Mesodermal cell (in vitro differentiated cells): Measurements from ENCODE around the gene DAGLA.
A peak's percentile ranks its signal among the peaks of the same experiment; 100 is the strongest.

ENCODE experiments used
- H3K27ac ChIP-seq: 2 replicates; pipeline ENCODE4 v1.7.0; 2013; ENCODE audit warnings: mild to moderate bottlenecking, low read depth, low read length, moderate library complexity; ENCODE audit not compliant: severe bottlenecking
- H3K36me3 ChIP-seq: 2 replicates; pipeline ENCODE4 v1.7.1; 2013; ENCODE audit warnings: mild to moderate bottlenecking, low read length, moderate library complexity; ENCODE audit not compliant: control insufficient read depth, insufficient read depth
- H3K4me1 ChIP-seq: one replicate; pipeline ENCODE4 v1.7.1; 2013; ENCODE audit warnings: mild to moderate bottlenecking, low read length; ENCODE audit not compliant: insufficient read depth, control insufficient read depth, poor library complexity, severe bottlenecking
- H3K4me3 ChIP-seq: 2 replicates; pipeline ENCODE4 v1.7.0; 2013; ENCODE audit warnings: low read length, control low read depth, mild to moderate bottlenecking; ENCODE audit not compliant: insufficient read depth, poor library complexity, severe bottlenecking; ENCODE audit errors: extremely low read depth
- H3K9me3 ChIP-seq: 2 replicates; pipeline ENCODE4 v1.7.1; 2013; ENCODE audit warnings: mild to moderate bottlenecking, low read length, moderate library complexity; ENCODE audit not compliant: control insufficient read depth
- WGBS, 2 experiments: methylation state at CpG; one replicate each; pipeline ENCODE4 v1.1.5; 2013; ENCODE audit warnings: missing lambda C conversion rate in 2 of 2; ENCODE audit not compliant: insufficient coverage in 2 of 2; 5-methylcytosine and 5-hydroxymethylcytosine counted together

DAGLA gene

GRCh38 chr11:61781585-61781984 lies 101.4 kb downstream of the DAGLA start:
- peaks cover 22% of the 10 kb centered on the region for H3K4me1 ChIP-seq
- H3K36me3 ChIP-seq, result peaks cover 96% of the 10 kb centered on the region
- no peak overlapping the region for H3K27ac ChIP-seq
- H3K4me3 ChIP-seq, result no peak overlapping the region
- H3K9me3 ChIP-seq, result no peaks in the 10 kb centered on the region
- 96 to 100% methylated on average over 4 of the region's 5 CpGs for WGBS, 2 experiments

- Histone ChIP-seq H3K36me3 (peaks cover 96% of the 10 kb centered on the region), H3K4me3 (no peak overlapping the region)
- WGBS, 2 experiments, result 97 to 100% methylated on average over 1 to 2 of the region's 3 CpGs
Measured at GRCh38 chr11:61782299-61782698, 102.1 kb downstream of the DAGLA start.

DNA sequence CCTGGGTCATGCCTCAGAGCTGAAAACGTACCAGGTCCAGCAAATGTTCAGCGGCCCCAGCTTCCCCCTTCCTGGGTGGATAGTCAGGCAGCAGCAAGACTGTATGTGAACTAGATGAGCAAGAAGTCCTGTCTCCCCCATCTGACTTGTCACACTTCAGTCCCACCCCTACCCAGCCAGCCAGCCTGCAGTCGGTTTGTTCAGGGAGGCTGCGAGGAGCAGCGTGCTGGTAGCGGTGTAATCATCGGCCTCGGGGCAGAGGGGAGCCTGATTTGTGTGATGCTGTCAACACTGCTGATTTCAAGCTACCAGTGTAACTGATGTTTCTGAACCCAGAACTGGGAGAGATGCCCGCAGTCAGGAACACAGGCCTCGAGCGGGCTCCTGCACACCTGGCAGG lies 102.7 kb downstream of the DAGLA start:
- H3K9me3 ChIP-seq, result no peaks in the 10 kb centered on the region
- H3K4me3 ChIP-seq, result no peak overlapping the region
- peaks cover 96% of the 10 kb centered on the region for H3K36me3 ChIP-seq
- WGBS, 2 experiments, result 95 to 96% methylated on average over 7 to 10 of the region's 11 CpGs
- H3K27ac ChIP-seq, result no peak overlapping the region
- peaks cover 22% of the 10 kb centered on the region for H3K4me1 ChIP-seq

More at GRCh38 chr11:61782299-61782698, 102.1 kb downstream of the DAGLA start:
- Histone ChIP-seq H3K27ac (no peak overlapping the region), H3K9me3 (no peaks in the 10 kb centered on the region), H3K4me1 (peaks cover 22% of the 10 kb centered on the region)

GRCh38 chr11:61783717-61784505 lies 103.7 kb downstream of the DAGLA start:
- Histone ChIP-seq H3K4me3 (no peak overlapping the region), H3K36me3 (peaks cover 94% of the 10 kb centered on the region)
- WGBS, 2 experiments, result 66 to 73% methylated on average over 7 to 12 of the region's 13 CpGs

GRCh38 chr11:61784506-61784805 lies 104.3 kb downstream of the DAGLA start:
- peaks cover 95% of the 10 kb centered on the region for H3K36me3 ChIP-seq
- peak overlapping the region; percentile 53 for H3K27ac ChIP-seq
- peaks cover 25% of the 10 kb centered on the region for H3K4me1 ChIP-seq
- 85 to 93% methylated on average over 4 to 6 of the region's 7 CpGs for WGBS, 2 experiments
- H3K4me3 ChIP-seq, result no peak overlapping the region
- no peaks in the 10 kb centered on the region for H3K9me3 ChIP-seq

More at GRCh38 chr11:61783717-61784505, 103.7 kb downstream of the DAGLA start:
- Histone ChIP-seq H3K27ac (peak overlapping the region; percentile 53), H3K9me3 (no peaks in the 10 kb centered on the region), H3K4me1 (peaks cover 25% of the 10 kb centered on the region)

DNA sequence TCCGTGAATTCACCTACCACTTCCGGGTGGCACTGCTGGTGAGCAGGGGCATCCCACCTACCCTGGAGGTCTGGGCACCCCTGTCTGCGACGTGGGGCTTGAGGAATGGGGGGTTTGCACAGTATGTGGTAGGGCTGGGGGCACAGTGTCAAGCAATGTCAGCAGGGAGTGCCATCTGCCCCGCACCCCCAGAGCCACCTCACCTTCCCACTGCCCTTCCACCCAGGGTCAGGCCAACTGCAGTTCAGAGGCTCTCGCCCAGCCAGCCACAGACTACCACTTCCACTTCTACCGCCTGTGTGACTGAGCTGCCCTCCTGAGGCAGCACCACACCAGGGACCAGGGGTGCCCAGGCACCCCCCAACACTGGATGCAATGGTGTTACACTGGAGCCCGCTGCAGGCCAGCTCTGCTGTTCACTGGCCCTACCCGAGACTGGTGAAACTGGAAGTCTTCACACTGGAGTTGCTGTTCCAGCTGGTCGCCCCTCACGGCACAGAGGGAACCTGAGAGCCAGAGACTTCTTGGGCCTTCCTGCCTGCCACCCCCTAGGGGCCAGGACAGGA lies 105.7 kb downstream of the DAGLA start:
- Histone ChIP-seq H3K4me3 (no peak overlapping the region), H3K27ac (no peak overlapping the region), H3K9me3 (no peaks in the 10 kb centered on the region), H3K36me3 (peaks cover 93% of the 10 kb centered on the region), H3K4me1 (peaks cover 25% of the 10 kb centered on the region)
- WGBS, 2 experiments, result 99 to 100% methylated on average over 8 of the region's 11 CpGs

DNA sequence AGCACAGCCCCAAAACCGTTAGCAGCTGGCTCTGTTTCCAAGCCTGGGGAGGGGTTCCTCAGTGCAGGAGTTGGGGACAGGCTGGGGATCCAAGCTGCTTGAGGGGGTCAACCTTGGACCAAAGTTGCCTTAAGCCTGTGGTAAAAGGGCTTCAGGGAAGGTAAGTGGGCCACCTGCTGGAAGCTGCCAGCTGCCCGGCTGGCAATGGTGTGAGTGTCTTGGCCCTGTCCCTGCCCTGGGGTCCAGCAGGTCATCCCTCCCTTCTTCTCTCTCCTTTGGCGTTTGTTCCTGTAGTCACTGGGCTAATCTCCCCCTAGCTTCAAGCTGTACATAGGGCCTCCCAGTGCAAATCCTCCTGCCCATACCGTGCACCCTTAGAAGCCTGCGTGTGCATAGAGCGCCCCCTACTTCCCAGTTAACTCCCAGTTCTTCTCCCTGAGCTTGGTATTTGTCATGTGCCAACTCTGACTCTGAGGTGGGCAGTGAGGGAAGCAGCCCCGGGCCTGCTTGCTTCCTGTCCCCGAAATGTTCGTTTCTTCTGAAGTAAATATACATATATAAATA lies 107.8 kb downstream of the DAGLA start:
- Histone ChIP-seq H3K27ac (no peak overlapping the region), H3K9me3 (no peaks in the 10 kb centered on the region), H3K4me3 (no peak overlapping the region), H3K36me3 (peaks cover 76% of the 10 kb centered on the region), H3K4me1 (peaks cover 15% of the 10 kb centered on the region)
- 65 to 90% methylated on average over 3 to 6 of the region's 9 CpGs for WGBS, 2 experiments

DNA sequence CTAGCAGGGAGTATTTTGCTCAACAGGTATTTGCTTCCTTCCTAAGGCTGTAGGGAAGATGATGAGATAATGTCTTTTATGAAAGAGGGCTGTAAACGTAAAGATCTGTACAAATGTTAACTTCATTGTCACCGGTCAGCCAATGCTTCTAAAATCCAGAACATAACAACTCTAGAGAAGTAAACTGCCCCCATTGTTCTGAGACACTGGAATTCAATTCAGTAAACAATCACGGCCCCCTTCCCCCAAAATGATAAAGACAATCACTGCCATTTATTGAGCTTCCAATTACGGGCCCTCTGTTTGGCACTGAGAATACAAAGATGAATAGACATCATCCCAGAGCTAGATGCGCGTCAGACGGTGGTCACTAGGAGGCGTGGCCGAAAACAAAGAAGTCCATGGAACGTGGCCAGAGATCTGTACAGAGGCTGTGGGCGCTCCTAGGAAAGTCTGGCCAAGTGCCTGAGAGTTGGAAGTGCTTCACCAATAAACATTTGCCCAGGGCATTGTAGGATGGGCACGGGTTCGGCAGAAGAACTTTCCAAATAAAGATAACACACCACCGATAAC lies 111.6 kb downstream of the DAGLA start:
- peak overlapping the region; percentile 90 for H3K4me3 ChIP-seq
- H3K27ac ChIP-seq, result peak overlapping the region; percentile 98
- H3K36me3 ChIP-seq, result peaks cover 61% of the 10 kb centered on the region
- H3K9me3 ChIP-seq, result no peaks in the 10 kb centered on the region
- 6 to 10% methylated on average over 10 to 13 of the region's 14 CpGs for WGBS, 2 experiments
- peaks cover 3% of the 10 kb centered on the region for H3K4me1 ChIP-seq

DNA sequence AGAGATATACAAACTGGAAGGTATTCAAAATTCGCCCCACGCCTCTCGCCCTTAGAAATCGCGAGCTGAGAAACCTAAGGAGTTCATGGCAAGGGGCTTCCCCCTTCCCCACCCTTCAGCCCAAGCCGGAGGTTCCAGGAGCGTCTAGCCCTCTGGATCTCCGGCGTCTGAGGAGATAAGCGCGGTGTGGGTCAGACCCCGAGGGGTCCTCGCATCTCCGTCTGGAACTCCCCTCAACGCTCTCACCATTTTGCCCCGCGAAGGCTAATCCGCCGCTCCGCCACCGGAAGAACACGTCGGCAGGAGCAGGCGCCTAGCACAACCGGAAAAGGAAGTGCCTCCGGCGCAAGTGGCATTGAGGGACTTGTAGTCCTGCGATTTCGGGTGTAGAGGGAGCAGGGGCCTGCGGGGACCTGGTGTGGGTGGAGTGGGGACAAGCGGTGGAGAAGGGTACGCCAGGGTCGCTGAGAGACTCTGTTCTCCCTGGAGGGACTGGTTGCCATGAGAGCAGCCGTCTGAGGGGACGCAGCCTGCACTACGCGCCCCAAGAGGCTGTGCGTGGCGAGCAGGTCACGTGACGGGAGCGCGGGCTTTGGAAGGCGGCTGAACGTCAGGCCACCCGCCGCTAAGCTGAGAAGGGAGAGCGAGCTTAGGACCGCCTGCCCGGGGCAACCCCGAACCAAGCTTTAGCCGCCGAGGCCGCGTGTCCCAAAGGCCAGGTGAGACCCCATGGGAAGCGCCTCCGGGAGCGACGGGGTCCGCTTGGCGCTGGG lies 112.3 kb downstream of the DAGLA start, which contains the start of the genes FEN1 and TMEM258:
Gene FEN1 (plus strand): TSS at position 602 of the 773 bp plus-strand sequence. CDS start 2,451 bp downstream, outside the sequence.
Gene TMEM258 (minus strand): TSS at position 290 of the 773 bp plus-strand sequence. CDS start 41 bp downstream, at position 249.
- peak within 1 kb of the TSS; percentile 90 for H3K4me3 ChIP-seq
- WGBS, 2 experiments, result 0% methylated on average over 55 to 60 of the region's 61 CpGs
- peaks cover 3% of the 10 kb centered on the region for H3K4me1 ChIP-seq
- H3K9me3 ChIP-seq, result no peaks in the 10 kb centered on the region
- peaks cover 57% of the 10 kb centered on the region for H3K36me3 ChIP-seq
- peak within 1 kb of the TSS; percentile 98 for H3K27ac ChIP-seq
